Heart left ventricle (tissue), 13 donors: ENCODE results near the gene PDE7B.

Experiments
- CTCF ChIP-seq, 12 donors: fragments of 200-600 bp; sonication (generic) in 4 of 12; IDR thresholded peaks; one replicate each; pipeline versions ENCODE4 v1.5.0 to v1.8.0; 2018 to 2022; ENCODE audit warnings: antibody characterized with exemption in 12 of 12, mild to moderate bottlenecking in 5 of 12
- POLR2A ChIP-seq, 2 donors: fragments of 450-650 bp; IDR thresholded peaks; one replicate each; pipeline ENCODE4 v1.6.1; 2017; ENCODE audit warnings: antibody characterized with exemption in 2 of 2, mild to moderate bottlenecking in 2 of 2, moderate library complexity in 2 of 2
- donor health status: ischemic (EF 13 %, LVEDD 7.1; RV severe dilation, severe dysfunction).
- donor health status: DM: no; HTN: yes; CAD: no.
- donor health status: DM: no; HTN: no; CAD: no.
- donor health status: ischemic (EF 25% LVEDD 6.9; RV normal size, moderate dysfunction).
- donor health status: ischemic (EF 25% LVEDD 5.7; RV mildly dilated, moderate dysfunction).
- donor health status: ischemic (EF 35%, LVEDD 5.7; RV mildly dilated, moderate dysfunction).
- donor health status: nonischemic (EF 11% LVEDD 7.7; RV severe dilation, severe dysfunction).
- donor health status: DM: yes; HTN: yes; CAD: no.
- donor health status: PGD.
- donor health status: ischemic (EF 29% LVEDD 5.4; RV normal size, mild dysfunction).
- donor health status: nonischemic (EF 23%, LVEDD 6.1; RV moderate dilation, normal function).

GRCh38 chr6:136111831-136112230, 260.3 kb downstream of the PDE7B start:
- TF ChIP-seq CTCF (IDR thresholded peaks at IDR 0.05) (no peak), POLR2A (IDR thresholded peaks at IDR 0.05) (no peak)
